Mesenchymal stem cell (in vitro differentiated cells and primary cell): ENCODE results near the gene ARRB1.
A peak's percentile ranks its signal among the peaks of the same experiment; 100 is the strongest.
"Not testable (repeated sequence)": the region's sequence is repeated elsewhere in the genome, so short reads cannot be mapped to it uniquely, and the experiment has no call there.

Source experiments
- DNase-seq: peaks from one replicate; pipeline ENCODE4 v3.0.0-alpha.2; 2013
- H2AFZ ChIP-seq: one replicate; pipeline ENCODE4 v1.6.1; 2013; ENCODE audit warnings: low read depth, mild to moderate bottlenecking, control low read depth, inconsistent platforms, low read length, moderate library complexity
- H2AK5ac ChIP-seq: 2 replicates; pipeline ENCODE4 v1.6.1; 2013; ENCODE audit warnings: low read length, moderate library complexity, mild to moderate bottlenecking, inconsistent platforms; ENCODE audit not compliant: severe bottlenecking
- H2BK120ac ChIP-seq: one replicate; pipeline ENCODE4 v1.6.1; 2013; ENCODE audit warnings: low read depth, mild to moderate bottlenecking, inconsistent platforms, low read length, moderate library complexity
- H2BK12ac ChIP-seq, 2 experiments: one replicate each; pipeline ENCODE4 v1.6.1; 2013; ENCODE audit warnings: inconsistent platforms in 2 of 2, low read length in 2 of 2, mild to moderate bottlenecking in 2 of 2, moderate library complexity in 2 of 2, control low read depth in 1 of 2
- H2BK15ac ChIP-seq: one replicate; pipeline ENCODE4 v1.6.1; 2013; ENCODE audit warnings: mild to moderate bottlenecking, low read depth, inconsistent platforms; ENCODE audit not compliant: poor library complexity, severe bottlenecking
- H2BK5ac ChIP-seq: 2 replicates; pipeline ENCODE4 v1.6.1; 2013; ENCODE audit warnings: low read depth, mild to moderate bottlenecking, low read length, control low read depth, inconsistent platforms; ENCODE audit not compliant: poor library complexity, severe bottlenecking
- H3K14ac ChIP-seq, 2 experiments: one replicate each; pipeline ENCODE4 v1.6.1; 2013; ENCODE audit warnings: inconsistent platforms in 2 of 2, low read length in 2 of 2, control low read depth in 1 of 2, mild to moderate bottlenecking in 1 of 2, moderate library complexity in 1 of 2
- H3K18ac ChIP-seq, 2 experiments: one replicate each; pipeline ENCODE4 v1.6.1; 2013; ENCODE audit warnings: inconsistent platforms in 2 of 2, low read length in 2 of 2, control low read depth in 1 of 2, low read depth in 1 of 2, mild to moderate bottlenecking in 1 of 2
- H3K23ac ChIP-seq, 2 experiments: one replicate each; pipeline ENCODE4 v1.6.1; 2013; ENCODE audit warnings: inconsistent platforms in 2 of 2, low read length in 2 of 2, mild to moderate bottlenecking in 2 of 2, moderate library complexity in 2 of 2, control low read depth in 1 of 2
- H3K27ac ChIP-seq: 2 replicates; pipeline ENCODE4 v1.5.1; 2013; ENCODE audit warnings: mild to moderate bottlenecking, moderate library complexity, low read length, control low read depth, inconsistent platforms; ENCODE audit not compliant: poor library complexity, severe bottlenecking
- H3K27me3 ChIP-seq, 2 experiments: 2 replicates each; pipeline versions ENCODE4 v1.6.1 to v1.7.0; 2013; ENCODE audit warnings: low read length in 2 of 2, mild to moderate bottlenecking in 2 of 2, moderate library complexity in 2 of 2, control low read depth in 1 of 2, inconsistent platforms in 1 of 2; ENCODE audit not compliant: control insufficient read depth in 1 of 2, insufficient read depth in 1 of 2
- H3K36me3 ChIP-seq, 2 experiments: 2 replicates each; pipeline versions ENCODE4 v1.6.1 to v1.7.0; 2013; ENCODE audit warnings: low read length in 2 of 2, control low read depth in 1 of 2, inconsistent platforms in 1 of 2, low read depth in 1 of 2, mild to moderate bottlenecking in 1 of 2; ENCODE audit not compliant: insufficient read depth in 2 of 2, control insufficient read depth in 1 of 2
- H3K4ac ChIP-seq, 2 experiments: one replicate each; pipeline ENCODE4 v1.6.1; 2013; ENCODE audit warnings: inconsistent platforms in 2 of 2, low read length in 2 of 2, mild to moderate bottlenecking in 2 of 2, moderate library complexity in 2 of 2, control low read depth in 1 of 2, low read depth in 1 of 2
- H3K4me1 ChIP-seq: 2 replicates; pipeline ENCODE4 v1.6.1; 2013; ENCODE audit warnings: low read depth, low read length, control low read depth; ENCODE audit not compliant: control insufficient read depth, insufficient read depth
- H3K4me2 ChIP-seq: 2 replicates; pipeline ENCODE4 v1.6.1; 2013; ENCODE audit warnings: low read length, mild to moderate bottlenecking, inconsistent platforms; ENCODE audit not compliant: poor library complexity, severe bottlenecking
- H3K4me3 ChIP-seq, 2 experiments: 2 replicates each; pipeline versions ENCODE4 v1.5.1 to v1.7.0; 2013; ENCODE audit warnings: low read length in 2 of 2, mild to moderate bottlenecking in 2 of 2, control low read depth in 1 of 2, low read depth in 1 of 2; ENCODE audit not compliant: insufficient read depth in 1 of 2
- H3K79me1 ChIP-seq: replicated peaks from 2 replicates; pipeline ENCODE4 v1.6.1; 2013; ENCODE audit warnings: mild to moderate bottlenecking, control low read depth, low read length, inconsistent platforms; ENCODE audit not compliant: poor library complexity, severe bottlenecking
- H3K9ac ChIP-seq: 2 replicates; pipeline ENCODE4 v1.7.0; 2013; ENCODE audit warnings: mild to moderate bottlenecking, low read length, moderate library complexity
- H3K9me3 ChIP-seq: 2 replicates; pipeline ENCODE4 v1.7.0; 2013; ENCODE audit warnings: mild to moderate bottlenecking, low read length; ENCODE audit not compliant: control insufficient read depth
- H4K8ac ChIP-seq: one replicate; pipeline ENCODE4 v1.6.1; 2013; ENCODE audit warnings: inconsistent platforms, mild to moderate bottlenecking, low read length, moderate library complexity
- H4K91ac ChIP-seq: one replicate; pipeline ENCODE4 v1.6.1; 2013; ENCODE audit warnings: mild to moderate bottlenecking, low read length, inconsistent platforms
- WGBS: methylation state at CpG from one replicate; pipeline ENCODE4 v1.1.7; 2013; ENCODE audit warnings: mixed read lengths; 5-methylcytosine and 5-hydroxymethylcytosine counted together

The ARRB1 gene

GRCh38 chr11:75331304-75331703 is 20.2 kb downstream of the ARRB1 start:
- H2BK5ac ChIP-seq, H3K4me2 ChIP-seq, H3K4me3 ChIP-seq, H2AK5ac ChIP-seq, DNase-seq, H4K91ac ChIP-seq, H4K8ac ChIP-seq, H3K9me3 ChIP-seq, H3K36me3 ChIP-seq, H3K14ac ChIP-seq, H2AFZ ChIP-seq, H2BK15ac ChIP-seq, H3K27ac ChIP-seq, H3K23ac ChIP-seq, H3K27me3 ChIP-seq, H3K9ac ChIP-seq: not testable (repeated sequence)
- WGBS, result 76% methylated on average over 6 of the region's 6 CpGs
- H3K18ac ChIP-seq, result peak overlapping the region; percentile 45 to 79
- H3K4ac ChIP-seq, result peak overlapping the region in 1 of 2 experiments; percentile 68
- peak overlapping the region; percentile 27 for H2BK120ac ChIP-seq
- H3K4me1 ChIP-seq, result peaks cover 43% of the 10 kb centered on the region
- peaks cover 26% of the 10 kb centered on the region for H3K79me1 ChIP-seq
- peak overlapping the region in 1 of 2 experiments; percentile 47 for H2BK12ac ChIP-seq

- Histone ChIP-seq H3K4ac (peak overlapping the region in 1 of 2 experiments; percentile 93), H4K91ac (peak overlapping the region; percentile 78), H4K8ac (peak overlapping the region; percentile 85), H2BK120ac (peak overlapping the region; percentile 37), H2BK12ac (peak overlapping the region in 1 of 2 experiments; percentile 50), H3K14ac (peak overlapping the region in 1 of 2 experiments; percentile 81), H3K18ac (peak overlapping the region; percentile 79 to 89), H3K4me1 (peaks cover 40% of the 10 kb centered on the region), H3K79me1 (peaks cover 23% of the 10 kb centered on the region)
- not testable (repeated sequence) for DNase-seq, H3K4me2 ChIP-seq, H3K23ac ChIP-seq, H3K4me3 ChIP-seq, H3K27me3 ChIP-seq, H3K36me3 ChIP-seq, H2BK15ac ChIP-seq, H2BK5ac ChIP-seq, H3K9me3 ChIP-seq, H2AFZ ChIP-seq, H3K9ac ChIP-seq, H2AK5ac ChIP-seq, H3K27ac ChIP-seq
- 85% methylated on average over 13 of the region's 14 CpGs for WGBS
Measured at GRCh38 chr11:75330886-75331285, 20.6 kb downstream of the ARRB1 start.

GRCh38 chr11:75330291-75330690 is 21.2 kb downstream of the ARRB1 start:
- Histone ChIP-seq H2BK12ac (no peak overlapping the region), H3K4me1 (peaks cover 37% of the 10 kb centered on the region), H2AFZ (no peak overlapping the region), H2BK5ac (no peak overlapping the region), H4K91ac (no peak overlapping the region), H3K4ac (peak overlapping the region in 1 of 2 experiments; percentile 93), H3K14ac (no peak overlapping the region), H2BK120ac (peak overlapping the region; percentile 65), H4K8ac (no peak overlapping the region), H3K18ac (peak overlapping the region in 1 of 2 experiments; percentile 99), H2BK15ac (no peak overlapping the region), H3K23ac (no peak overlapping the region), H3K27me3 (no peaks in the 10 kb centered on the region), H3K9ac (no peak overlapping the region), H3K4me3 (no peak overlapping the region), H3K79me1 (peaks cover 20% of the 10 kb centered on the region), H3K9me3 (no peaks in the 10 kb centered on the region), H3K36me3 (no peaks in the 10 kb centered on the region), H3K4me2 (no peak overlapping the region), H3K27ac (no peak overlapping the region), H2AK5ac (no peak overlapping the region)
- 3% methylated on average over 1 of the region's 1 CpG for WGBS
- peak; percentile 85 for DNase-seq

GRCh38 chr11:75328426-75329277 is 22.8 kb downstream of the ARRB1 start:
- Histone ChIP-seq H3K4me3 (no peak overlapping the region), H3K23ac (no peak overlapping the region), H3K14ac (peak overlapping the region in 1 of 2 experiments; percentile 81), H4K8ac (peak overlapping the region; percentile 43), H4K91ac (peak overlapping the region; percentile 8), H2BK12ac (peak overlapping the region; percentile 46 to 97), H3K79me1 (peaks cover 18% of the 10 kb centered on the region), H3K4ac (peak overlapping the region; percentile 7 to 83), H3K4me1 (peaks cover 31% of the 10 kb centered on the region), H2BK15ac (no peak overlapping the region), H3K27ac (peak overlapping the region; percentile 34), H3K4me2 (no peak overlapping the region), H3K36me3 (peaks cover 0 to 4% of the 10 kb centered on the region in 2 experiments), H3K9ac (peak overlapping the region; percentile 35), H3K18ac (peak overlapping the region; percentile 90 to 94), H2BK120ac (peak overlapping the region; percentile 65), H2AFZ (no peak overlapping the region), H3K27me3 (no peaks in the 10 kb centered on the region), H2AK5ac (no peak overlapping the region), H3K9me3 (no peaks in the 10 kb centered on the region), H2BK5ac (no peak overlapping the region)
- DNase-seq, result peak; percentile 98
- 9% methylated on average over 7 of the region's 9 CpGs for WGBS
